Measurements from ENCODE around the gene COX8A.
"Not testable (repeated sequence)": the region's sequence is repeated elsewhere in the genome, so short reads cannot be mapped to it uniquely, and the experiment has no call there.

Gene COX8A

GRCh38 chr11:63969461-63969860 lies 5.0 kb upstream of the COX8A start:
- DNase-seq (ENCODE audit: low read depth in 2 of 2) = no peak

- no peak for DNase-seq (ENCODE audit: low read depth in 2 of 2)
These were observed 3.5 kb upstream of the COX8A start for GRCh38 chr11:63970902-63971301.

- DNase-seq (ENCODE audit: low read depth in 2 of 2) = not testable (repeated sequence)
These were observed 535 bp upstream of the COX8A start for GRCh38 chr11:63973912-63974258.

GRCh38 chr11:63978551-63979239 lies 4.3 kb downstream of the COX8A start:
- DNase-seq (ENCODE audit: low read depth in 2 of 2) = no peak

- DNase-seq (ENCODE audit: low read depth in 2 of 2) = no peak
These were observed 5.0 kb downstream of the COX8A start for GRCh38 chr11:63979426-63979825.

GRCh38 chr11:63985812-63986155 lies 11.4 kb downstream of the COX8A start:
- peak; percentile 27 to 46 for DNase-seq (ENCODE audit: low read depth in 2 of 2)

DNA sequence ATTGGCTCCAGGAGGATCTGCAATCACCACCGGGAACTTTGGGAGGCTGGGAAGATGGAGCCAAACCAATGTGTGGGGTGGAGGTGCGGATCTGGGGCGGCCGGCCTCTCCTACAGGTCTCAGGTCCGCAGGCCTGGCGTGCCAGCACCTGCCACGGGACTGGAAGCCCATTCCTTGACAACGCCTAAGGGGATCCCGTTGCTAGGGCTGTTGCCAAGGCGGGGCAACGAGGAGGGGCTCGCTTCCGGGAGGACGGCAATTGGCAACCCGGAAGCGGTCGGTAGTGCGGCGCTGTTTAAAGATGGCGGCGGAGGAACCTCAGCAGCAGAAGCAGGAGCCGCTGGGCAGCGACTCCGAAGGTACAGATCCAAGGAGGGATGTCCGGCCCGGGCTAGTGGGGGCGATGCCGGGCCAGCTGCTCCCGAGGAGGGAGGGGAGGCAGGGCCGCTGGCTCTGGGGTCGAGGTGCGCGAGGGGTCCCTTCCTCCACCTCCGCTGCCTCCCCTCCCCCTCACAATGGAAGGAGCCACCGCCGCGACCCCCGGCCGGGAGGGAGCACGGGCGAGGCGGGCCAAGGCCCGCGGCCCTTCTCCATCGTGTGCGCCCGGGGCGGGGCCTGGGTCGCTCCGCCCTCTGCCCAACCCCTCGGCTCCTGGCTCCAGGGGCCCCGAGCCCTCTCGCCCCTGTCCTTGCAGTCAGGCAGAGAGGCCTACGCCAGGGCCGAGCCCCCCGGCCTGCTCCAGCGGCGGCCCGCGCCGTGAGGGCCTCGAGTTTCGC lies 11.9 kb downstream of the COX8A start, which contains the start of gene OTUB1:
TSS of gene OTUB1 (plus strand) at position 283 of the 776 bp plus-strand sequence. CDS start at position 302, 19 bp downstream.
- DNase-seq (ENCODE audit: low read depth in 2 of 2) = peak; percentile 77 to 80

DNA sequence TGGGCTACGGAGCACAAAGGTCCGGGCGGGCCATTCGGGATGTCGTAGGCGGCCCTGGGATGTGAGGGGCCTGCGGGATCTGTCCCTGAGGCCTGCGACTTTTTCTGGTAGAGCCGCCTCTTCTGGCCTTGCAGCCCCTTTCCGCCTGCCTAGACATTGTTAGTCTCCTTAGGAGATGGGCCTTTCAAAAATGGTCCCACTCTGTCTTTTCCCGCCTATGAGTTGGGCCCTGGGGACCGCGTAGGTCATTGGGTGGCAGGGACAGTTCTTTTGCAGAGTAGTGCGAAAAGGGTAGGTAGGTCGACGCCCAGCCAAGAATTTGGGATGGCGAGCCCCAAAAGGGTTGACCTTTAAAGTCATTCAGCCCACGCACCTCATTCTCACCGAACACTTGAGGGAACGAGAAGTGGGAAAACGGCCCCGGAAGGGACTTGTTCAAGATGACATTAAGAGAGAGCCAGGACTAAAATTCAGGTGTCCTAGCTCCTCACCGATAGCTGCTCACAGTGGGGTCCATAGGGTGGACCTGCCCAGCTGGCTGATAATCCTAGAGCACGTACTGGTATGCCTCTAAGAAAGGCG lies 12.6 kb downstream of the COX8A start:
- DNase-seq (ENCODE audit: low read depth in 2 of 2) = no peak

DNA sequence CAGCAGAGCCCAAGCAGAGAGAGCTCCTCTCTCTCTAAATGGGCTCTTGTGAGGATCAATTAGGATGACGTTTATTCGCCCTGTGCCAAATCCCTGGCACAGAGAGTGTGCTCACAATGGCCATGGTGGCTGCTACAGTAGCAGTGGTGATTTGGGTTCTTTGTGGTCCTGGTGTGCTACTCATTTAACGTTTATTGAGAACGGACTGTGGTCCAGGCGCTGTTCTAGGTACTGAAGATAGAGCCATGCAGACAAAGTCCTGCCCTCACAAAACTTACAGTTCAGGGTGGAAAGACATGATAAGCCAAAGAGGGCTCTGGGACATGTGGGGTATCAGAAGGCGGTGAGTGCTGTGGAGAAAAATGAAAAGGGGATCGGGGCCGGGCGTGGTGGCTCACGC lies 17.1 kb downstream of the COX8A start:
- no peak for DNase-seq (ENCODE audit: low read depth in 2 of 2)

GRCh38 chr11:63993100-63993499 lies 18.7 kb downstream of the COX8A start:
- no peak for DNase-seq (ENCODE audit: low read depth in 2 of 2)

- DNase-seq (ENCODE audit: low read depth in 2 of 2) = no peak
These were observed 19.6 kb downstream of the COX8A start for GRCh38 chr11:63993993-63994392.

- no peak for DNase-seq (ENCODE audit: low read depth in 2 of 2)
These were observed 22.1 kb downstream of the COX8A start for GRCh38 chr11:63996512-63996911.

GRCh38 chr11:63997104-63997700 lies 22.8 kb downstream of the COX8A start:
- no peak for DNase-seq (ENCODE audit: low read depth in 2 of 2)

DNA sequence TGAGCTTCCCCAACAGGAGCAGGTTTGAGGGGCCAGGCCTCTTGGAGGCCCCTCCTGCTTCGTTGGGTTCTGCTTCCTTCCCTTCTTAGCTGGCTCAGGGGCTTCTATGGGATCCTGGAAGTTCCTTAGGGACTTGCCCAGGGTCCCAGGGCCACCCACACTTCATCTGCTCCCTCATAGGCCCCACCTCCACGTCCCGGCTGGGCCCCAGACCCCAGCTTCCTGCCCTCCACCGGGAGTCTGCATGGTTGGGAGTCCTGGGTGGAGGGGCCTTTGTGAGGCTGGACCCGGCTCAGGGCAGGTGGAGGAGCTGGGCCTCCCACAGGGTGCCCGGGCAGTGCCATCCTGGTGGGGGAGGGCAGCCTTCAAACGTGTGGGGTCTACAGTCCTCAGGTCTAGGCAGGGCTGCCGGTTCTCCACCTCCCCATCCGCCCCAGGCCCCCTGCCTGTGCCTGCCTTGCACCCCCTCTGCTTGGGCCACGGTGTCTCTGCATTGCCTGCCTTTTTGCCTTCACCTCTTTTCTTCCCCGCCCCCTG lies 23.4 kb downstream of the COX8A start:
- DNase-seq (ENCODE audit: low read depth in 2 of 2) = no peak

GRCh38 chr11:63998558-63999348 lies 24.3 kb downstream of the COX8A start:
- DNase-seq (ENCODE audit: low read depth in 2 of 2) = no peak

DNA sequence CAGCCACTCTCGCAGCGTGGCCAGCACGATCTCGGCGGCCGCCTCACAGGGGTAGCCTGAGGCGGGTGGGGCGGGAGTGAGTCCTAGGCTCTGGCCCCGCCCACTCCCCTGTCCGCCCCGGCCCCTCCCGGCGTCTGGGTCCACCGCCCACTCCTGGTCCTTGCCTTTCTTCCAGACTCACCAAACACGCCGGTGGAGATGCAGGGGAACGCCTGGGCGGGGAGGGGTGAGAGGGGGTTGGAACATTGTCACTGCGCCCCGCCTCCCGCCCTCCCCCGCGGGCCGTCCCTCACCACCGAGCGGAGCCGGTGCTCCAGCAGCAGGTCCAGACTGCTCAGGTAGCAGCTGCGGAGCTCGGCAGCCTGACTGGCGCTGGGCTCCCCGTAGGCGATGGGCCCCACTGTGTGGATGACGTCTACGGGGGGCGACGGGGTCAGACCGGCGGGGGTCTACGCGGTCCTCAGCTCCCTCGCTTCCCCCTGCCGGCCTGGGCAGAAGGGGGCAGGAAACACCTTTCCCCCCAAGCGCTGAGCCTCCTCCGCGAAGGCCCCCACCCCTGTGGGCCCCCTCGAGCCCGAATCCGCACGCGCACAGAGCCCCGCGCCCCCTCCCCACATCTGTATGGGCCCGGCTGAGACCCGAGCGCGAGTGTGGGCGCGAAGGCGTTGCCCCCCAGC lies 25.1 kb downstream of the COX8A start:
- DNase-seq (ENCODE audit: low read depth in 2 of 2) = peak; percentile 10 to 49

DNA sequence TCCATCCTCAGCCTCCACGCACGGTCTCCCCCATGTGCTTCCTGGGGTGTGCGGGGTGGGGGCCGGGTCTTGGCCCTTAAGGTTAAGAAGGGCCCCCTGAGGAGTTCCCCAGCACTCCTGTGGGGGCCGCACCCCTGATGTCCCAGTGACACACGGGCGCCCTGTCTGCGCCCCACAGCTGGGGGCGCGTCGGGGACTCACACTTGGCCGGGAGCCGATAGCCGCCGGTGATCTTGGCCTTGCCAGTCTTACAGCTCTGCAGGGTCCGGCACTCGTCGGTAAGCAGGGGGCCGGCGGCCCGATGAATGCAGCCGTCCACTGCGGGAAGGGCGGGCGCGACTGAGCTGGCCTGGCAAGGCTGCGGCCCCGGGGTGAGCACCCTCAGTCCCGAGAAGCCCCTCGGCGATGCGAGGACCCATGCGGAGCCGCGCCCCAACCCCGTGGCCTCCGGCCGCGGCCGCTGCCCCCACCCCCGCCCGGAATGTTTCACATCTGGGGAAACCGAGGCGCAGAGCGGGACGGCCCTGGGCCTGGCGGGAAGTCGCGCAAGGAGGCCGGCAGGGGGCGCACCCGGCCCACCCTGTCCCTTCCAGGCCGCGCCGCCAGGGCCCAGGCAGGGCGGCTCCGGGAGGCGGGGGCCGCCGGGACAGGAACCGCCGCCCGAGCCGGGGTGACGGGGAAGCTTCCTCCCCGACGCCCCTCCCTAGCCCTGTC lies 25.8 kb downstream of the COX8A start:
- peak; percentile 21 to 46 for DNase-seq (ENCODE audit: low read depth in 2 of 2)

GRCh38 chr11:64000740-64001483 lies 26.5 kb downstream of the COX8A start:
- DNase-seq (ENCODE audit: low read depth in 2 of 2) = no peak
